ENCODE results near the gene RBP5.

GRCh38 chr12:7150356-7150755 is 21.7 kb upstream of the RBP5 start:
- TF ChIP-seq, protein P1, sequence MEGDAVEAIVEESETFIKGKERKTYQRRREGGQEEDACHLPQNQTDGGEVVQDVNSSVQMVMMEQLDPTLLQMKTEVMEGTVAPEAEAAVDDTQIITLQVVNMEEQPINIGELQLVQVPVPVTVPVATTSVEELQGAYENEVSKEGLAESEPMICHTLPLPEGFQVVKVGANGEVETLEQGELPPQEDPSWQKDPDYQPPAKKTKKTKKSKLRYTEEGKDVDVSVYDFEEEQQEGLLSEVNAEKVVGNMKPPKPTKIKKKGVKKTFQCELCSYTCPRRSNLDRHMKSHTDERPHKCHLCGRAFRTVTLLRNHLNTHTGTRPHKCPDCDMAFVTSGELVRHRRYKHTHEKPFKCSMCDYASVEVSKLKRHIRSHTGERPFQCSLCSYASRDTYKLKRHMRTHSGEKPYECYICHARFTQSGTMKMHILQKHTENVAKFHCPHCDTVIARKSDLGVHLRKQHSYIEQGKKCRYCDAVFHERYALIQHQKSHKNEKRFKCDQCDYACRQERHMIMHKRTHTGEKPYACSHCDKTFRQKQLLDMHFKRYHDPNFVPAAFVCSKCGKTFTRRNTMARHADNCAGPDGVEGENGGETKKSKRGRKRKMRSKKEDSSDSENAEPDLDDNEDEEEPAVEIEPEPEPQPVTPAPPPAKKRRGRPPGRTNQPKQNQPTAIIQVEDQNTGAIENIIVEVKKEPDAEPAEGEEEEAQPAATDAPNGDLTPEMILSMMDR (IDR thresholded peaks at IDR 0.05; ENCODE audit: low read depth, low read length), result no peak
- no peak for TF ChIP-seq EZH2phosphoT487 (IDR thresholded peaks at IDR 0.05; ENCODE audit: low read depth)
